ENCODE results near the gene SGIP1. TPM values are rescaled to one million over a fixed set of nuclear protein-coding genes. Genes with fewer than 3 reads are reported as not detected.

Gene SGIP1
- total RNA-seq, 1 donor from 2014 or later = not detected

- H3K4me3 Mint-ChIP-seq = no peak overlapping the region
- DNase-seq (no peak), ATAC-seq (ENCODE audit: low read depth) (no peak)
- intact Hi-C loops (cut with micrococcal nuclease) = no loop called here
- no peaks in the 10 kb centered on the region for H3K9me3 Mint-ChIP-seq
- no peaks in the 10 kb centered on the region for H3K4me1 Mint-ChIP-seq
- ChIA-PET POLR2A (no interaction called here), CTCF (no interaction called here)
- H3K27me3 Mint-ChIP-seq = peaks cover 6% of the 10 kb centered on the region
- no peaks in the 10 kb centered on the region for H3K36me3 Mint-ChIP-seq (ENCODE audit: low read depth)
- H3K27ac Mint-ChIP-seq = no peak overlapping the region
- TF ChIP-seq, protein P1, sequence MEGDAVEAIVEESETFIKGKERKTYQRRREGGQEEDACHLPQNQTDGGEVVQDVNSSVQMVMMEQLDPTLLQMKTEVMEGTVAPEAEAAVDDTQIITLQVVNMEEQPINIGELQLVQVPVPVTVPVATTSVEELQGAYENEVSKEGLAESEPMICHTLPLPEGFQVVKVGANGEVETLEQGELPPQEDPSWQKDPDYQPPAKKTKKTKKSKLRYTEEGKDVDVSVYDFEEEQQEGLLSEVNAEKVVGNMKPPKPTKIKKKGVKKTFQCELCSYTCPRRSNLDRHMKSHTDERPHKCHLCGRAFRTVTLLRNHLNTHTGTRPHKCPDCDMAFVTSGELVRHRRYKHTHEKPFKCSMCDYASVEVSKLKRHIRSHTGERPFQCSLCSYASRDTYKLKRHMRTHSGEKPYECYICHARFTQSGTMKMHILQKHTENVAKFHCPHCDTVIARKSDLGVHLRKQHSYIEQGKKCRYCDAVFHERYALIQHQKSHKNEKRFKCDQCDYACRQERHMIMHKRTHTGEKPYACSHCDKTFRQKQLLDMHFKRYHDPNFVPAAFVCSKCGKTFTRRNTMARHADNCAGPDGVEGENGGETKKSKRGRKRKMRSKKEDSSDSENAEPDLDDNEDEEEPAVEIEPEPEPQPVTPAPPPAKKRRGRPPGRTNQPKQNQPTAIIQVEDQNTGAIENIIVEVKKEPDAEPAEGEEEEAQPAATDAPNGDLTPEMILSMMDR (IDR thresholded peaks at IDR 0.05) = no peak
These were observed 171.2 kb downstream of the SGIP1 start for GRCh38 chr1:66705110-66705509.

DNA sequence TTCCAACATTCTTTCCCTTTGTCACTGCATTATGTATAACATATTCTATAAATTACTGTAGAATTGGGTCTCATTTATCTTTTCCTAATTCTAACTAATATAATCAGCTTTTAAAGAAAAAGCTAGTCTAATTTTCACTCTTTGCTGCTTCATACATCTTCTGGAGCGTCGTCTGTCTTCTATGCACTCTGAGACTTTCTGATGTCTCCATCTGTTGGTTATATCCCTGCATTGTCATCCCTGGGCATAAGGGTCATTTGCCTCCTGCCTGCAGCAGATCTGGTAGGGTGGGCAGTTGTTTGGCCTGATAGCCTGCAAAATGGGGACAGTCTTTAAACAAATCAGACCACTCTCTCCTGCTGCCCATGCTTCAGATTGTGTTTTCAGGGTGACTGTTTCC lies 177.5 kb downstream of the SGIP1 start:
- H3K4me3 Mint-ChIP-seq = no peak overlapping the region
- no peaks in the 10 kb centered on the region for H3K9me3 Mint-ChIP-seq
- no peaks in the 10 kb centered on the region for H3K4me1 Mint-ChIP-seq
- CTCF ChIA-PET = interaction anchor here (2.8 kb wide), 1 partner anchor 14 kb away, joined by 10 read pairs; no protein-coding TSS in a partner anchor
- peaks cover 12% of the 10 kb centered on the region for H3K27me3 Mint-ChIP-seq
- TF ChIP-seq, protein P1 (IDR thresholded peaks at IDR 0.05) = no peak
- H3K27ac Mint-ChIP-seq = no peak overlapping the region
- POLR2A ChIA-PET = no interaction called here
- ATAC-seq (ENCODE audit: low read depth) (no peak), DNase-seq (no peak)
- H3K36me3 Mint-ChIP-seq (ENCODE audit: low read depth) = no peaks in the 10 kb centered on the region
- intact Hi-C loops (cut with micrococcal nuclease) = no loop called here

- Mint-ChIP-seq H3K27ac (no peak overlapping the region), H3K4me3 (no peak overlapping the region), H3K9me3 (no peaks in the 10 kb centered on the region), H3K36me3 (ENCODE audit: low read depth) (no peaks in the 10 kb centered on the region), H3K27me3 (peaks cover 12% of the 10 kb centered on the region), H3K4me1 (no peaks in the 10 kb centered on the region)
- CTCF ChIA-PET = no interaction called here
- ATAC-seq (ENCODE audit: low read depth) (no peak), DNase-seq (no peak)
- POLR2A ChIA-PET = no interaction called here
- TF ChIP-seq, protein P1 (IDR thresholded peaks at IDR 0.05) = no peak
- intact Hi-C loops (cut with micrococcal nuclease) = no loop called here
These were observed 178.9 kb downstream of the SGIP1 start for GRCh38 chr1:66712839-66713238.

- H3K4me3 Mint-ChIP-seq = no peak overlapping the region
- DNase-seq (no peak), ATAC-seq (ENCODE audit: low read depth) (no peak)
- no peaks in the 10 kb centered on the region for H3K4me1 Mint-ChIP-seq
- H3K36me3 Mint-ChIP-seq (ENCODE audit: low read depth) = no peaks in the 10 kb centered on the region
- TF ChIP-seq, protein P1 (IDR thresholded peaks at IDR 0.05) = no peak
- intact Hi-C loops (cut with micrococcal nuclease) = no loop called here
- CTCF ChIA-PET = no interaction called here
- H3K27ac Mint-ChIP-seq = no peak overlapping the region
- H3K9me3 Mint-ChIP-seq = no peaks in the 10 kb centered on the region
- POLR2A ChIA-PET = no interaction called here
- H3K27me3 Mint-ChIP-seq = peaks cover 22% of the 10 kb centered on the region
These were observed 190.0 kb downstream of the SGIP1 start for GRCh38 chr1:66723985-66724384.

DNA sequence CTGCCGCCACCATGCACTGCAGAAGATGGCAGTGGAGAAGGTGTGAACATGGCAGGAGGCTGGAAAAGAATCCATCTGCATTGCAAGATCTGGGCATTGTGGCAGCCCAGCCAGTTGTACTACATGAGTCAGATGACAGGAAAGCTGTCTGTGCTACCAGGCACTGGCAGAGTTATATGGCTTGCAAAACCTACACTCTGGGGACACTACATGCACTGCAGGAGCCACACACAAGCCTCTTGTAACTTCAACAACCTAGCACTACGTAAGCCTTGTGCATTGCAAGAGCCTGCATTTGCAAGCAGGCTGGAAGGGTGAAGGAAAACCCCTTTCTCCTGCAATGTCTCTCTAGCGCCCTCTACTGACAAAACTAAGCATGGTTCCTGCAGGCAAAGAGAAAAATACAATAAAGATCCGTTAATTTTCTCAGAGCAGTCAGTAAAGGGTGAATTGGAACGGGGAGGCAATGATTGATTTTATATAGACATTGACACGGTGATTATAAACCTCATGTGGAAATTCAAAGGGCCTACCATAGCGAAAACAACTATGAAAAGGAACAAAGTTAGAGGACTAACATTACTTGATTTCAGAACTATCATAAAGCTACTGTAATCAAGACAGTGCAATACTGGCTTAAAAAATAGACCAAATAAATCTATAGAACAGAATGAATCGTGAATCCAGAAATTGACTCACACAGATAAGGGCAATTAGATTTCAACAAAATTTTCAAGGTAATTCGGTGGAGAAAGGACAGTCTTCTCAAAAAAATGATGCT lies 192.1 kb downstream of the SGIP1 start:
- H3K4me3 Mint-ChIP-seq = no peak overlapping the region
- peaks cover 19% of the 10 kb centered on the region for H3K27me3 Mint-ChIP-seq
- ChIA-PET CTCF (interaction anchor here (0.7 to 2.0 kb wide), 10 partner anchors 9 to 767 kb away, joined by 3 to 10 read pairs (median 5); no protein-coding TSS in a partner anchor), POLR2A (interaction anchor here (0.6 kb wide), 1 partner anchor 366 kb away, joined by 3 read pairs; no protein-coding TSS in a partner anchor)
- H3K27ac Mint-ChIP-seq = no peak overlapping the region
- no peaks in the 10 kb centered on the region for H3K9me3 Mint-ChIP-seq
- TF ChIP-seq, protein P1 (IDR thresholded peaks at IDR 0.05) = peak; percentile 93
- H3K4me1 Mint-ChIP-seq = no peaks in the 10 kb centered on the region
- ATAC-seq (ENCODE audit: low read depth) = peak; percentile 85
- no peaks in the 10 kb centered on the region for H3K36me3 Mint-ChIP-seq (ENCODE audit: low read depth)
- DNase-seq = no peak
- intact Hi-C loops (cut with micrococcal nuclease) = loop anchor here (1.0 to 2.0 kb wide), 4 partner anchors 279 to 767 kb away; no protein-coding TSS in a partner anchor
